Ascending aorta (tissue), 2 donors: Measurements from ENCODE around the gene CORIN. TPM values are rescaled to one million over a fixed set of nuclear protein-coding genes. Genes with fewer than 3 reads are reported as not detected.
"Not testable (repeated sequence)": the region's sequence is repeated elsewhere in the genome, so short reads cannot be mapped to it uniquely, and the experiment has no call there.

Source experiments
- DNase-seq, 2 donors: peaks; one replicate each; pipeline ENCODE4 v3.0.0-alpha.2; 2019; ENCODE audit warnings: low spot score in 2 of 2
- H3K27ac ChIP-seq, 2 donors: fragments of 200-600 bp; sonication (generic); one replicate each; pipeline ENCODE4 v1.5.1; 2016 to 2017; ENCODE audit warnings: mild to moderate bottlenecking in 1 of 2
- H3K27me3 ChIP-seq: fragments of 200-600 bp; sonication (generic); one replicate; pipeline ENCODE4 v1.5.1; 2017
- H3K36me3 ChIP-seq, 2 donors: fragments of 200-600 bp; sonication (generic); one replicate each; pipeline ENCODE4 v1.5.1; 2016
- H3K4me1 ChIP-seq, 2 donors: fragments of 200-600 bp; sonication (generic); one replicate each; pipeline ENCODE4 v1.5.1; 2016 to 2017; ENCODE audit warnings: mild to moderate bottlenecking in 1 of 2
- H3K4me3 ChIP-seq, 2 donors: fragments of 200-600 bp; sonication (generic); one replicate each; pipeline ENCODE4 v1.5.1; 2016 to 2017; ENCODE audit warnings: mild to moderate bottlenecking in 1 of 2
- H3K9me3 ChIP-seq, 2 donors: fragments of 200-600 bp; sonication (generic); one replicate each; pipeline ENCODE4 v1.5.1; 2016
- CTCF ChIP-seq, 3 experiments: fragments of 200-600 bp in 2 of 3; fragments of 450-650 bp in 1 of 3; sonication (generic) in 2 of 3; IDR thresholded peaks; one replicate each; pipeline ENCODE4 v1.5.1; 2016 to 2019; ENCODE audit warnings: antibody characterized with exemption in 3 of 3, mild to moderate bottlenecking in 1 of 3, moderate library complexity in 1 of 3
- intact Hi-C: fragments of 100-400 bp; cut with DNase I; formaldehyde crosslinking; loops from one replicate; pipeline ENCODE4 v1.15.1; 2023
- total RNA-seq: library from RNA; depleted of rRNA; stranded (reverse); fragments of >200 nt; gene quantifications from one replicate; pipeline ENCODE4 v1.1.0, GENCODE V29; 2016

Gene CORIN
- total RNA-seq, 1 donor from 2014 or later, result not detected

GRCh38 chr4:47553329-47554125 lies 284.3 kb downstream of the CORIN start:
- Histone ChIP-seq H3K27ac (no peak overlapping the region), H3K9me3 (no peaks in the 10 kb centered on the region), H3K27me3 (no peaks in the 10 kb centered on the region), H3K4me1 (no peaks in the 10 kb centered on the region), H3K4me3 (no peak overlapping the region), H3K36me3 (peaks cover 47 to 60% of the 10 kb centered on the region in 2 donors)
- no peak for DNase-seq
- TF ChIP-seq CTCF (IDR thresholded peaks at IDR 0.05), result no peak
- intact Hi-C loops, result no loop called here

GRCh38 chr4:47551682-47552081 lies 286.2 kb downstream of the CORIN start:
- peaks cover 52 to 66% of the 10 kb centered on the region in 2 donors for H3K36me3 ChIP-seq
- intact Hi-C loops, result no loop called here
- TF ChIP-seq CTCF (IDR thresholded peaks at IDR 0.05), result no peak

GRCh38 chr4:47550899-47551548 lies 286.8 kb downstream of the CORIN start:
- Histone ChIP-seq H3K4me1 (no peaks in the 10 kb centered on the region), H3K9me3 (no peaks in the 10 kb centered on the region), H3K4me3 (no peak overlapping the region), H3K27me3 (no peaks in the 10 kb centered on the region), H3K36me3 (peaks cover 57 to 72% of the 10 kb centered on the region in 2 donors), H3K27ac (no peak overlapping the region)
- intact Hi-C loops, result no loop called here
- DNase-seq, result no peak
- no peak for TF ChIP-seq CTCF (IDR thresholded peaks at IDR 0.05)

More at GRCh38 chr4:47551682-47552081, 286.2 kb downstream of the CORIN start:
- Histone ChIP-seq H3K27me3 (no peaks in the 10 kb centered on the region), H3K4me3 (no peak overlapping the region), H3K9me3 (no peaks in the 10 kb centered on the region), H3K27ac (no peak overlapping the region), H3K4me1 (no peaks in the 10 kb centered on the region)
- DNase-seq, result no peak

- DNase-seq, H3K27me3 ChIP-seq, H3K4me1 ChIP-seq, H3K9me3 ChIP-seq, H3K4me3 ChIP-seq, H3K27ac ChIP-seq, intact Hi-C loops: not testable (repeated sequence)
- peaks cover 55 to 76% of the 10 kb centered on the region in 2 donors for H3K36me3 ChIP-seq
Observed at GRCh38 chr4:47550357-47550756, 287.5 kb downstream of the CORIN start.

Other genes with a start within 250 kb of the CORIN start
- 5.2 TPM for gene NFXL1, start 76.5 kb upstream of the CORIN start, total RNA-seq
- gene CNGA1, start 178.6 kb upstream of the CORIN start, total RNA-seq, result not detected
- 2.0 TPM for gene NIPAL1, start 178.7 kb upstream of the CORIN start, total RNA-seq